ENCODE measurements around the gene PACS1. TPM values are rescaled to one million over a fixed set of nuclear protein-coding genes. Genes with fewer than 3 reads are reported as not detected.
"Not testable (repeated sequence)": the region's sequence is repeated elsewhere in the genome, so short reads cannot be mapped to it uniquely, and the experiment has no call there.

Gene PACS1
- total and polyA plus RNA-seq, 7 experiments from 2014 or later, result 48.0 to 314 (median 210) TPM

- H3K4me3 Mint-ChIP-seq, result peak overlapping the region in 9 of 10 donors; percentile 39 to 81 (median 68)
- peaks cover 74 to 100% (median 92%) of the 10 kb centered on the region in 7 donors for H3K4me1 Mint-ChIP-seq
- Histone ChIP-seq H3K36me3 (ENCODE audit: control insufficient read depth in 2 of 3, insufficient read depth in 3 of 3, low read length in 3 of 3) (peaks cover 0 to 8% (median 0%) of the 10 kb centered on the region in 3 experiments), H3K9me3 (ENCODE audit: control insufficient read depth in 2 of 3, low read length in 3 of 3) (no peaks in the 10 kb centered on the region), H3K4me3 (ENCODE audit: low read length) (no peak overlapping the region), H3K4me1 (ENCODE audit: control insufficient read depth in 2 of 2, insufficient read depth in 2 of 2, low read length in 2 of 2) (peaks cover 77 to 89% of the 10 kb centered on the region in 2 donors), H3K27me3 (ENCODE audit: control insufficient read depth in 2 of 2, insufficient read depth in 2 of 2, low read length in 2 of 2) (no peaks in the 10 kb centered on the region), H3K27ac (ENCODE audit: low read depth, low read length) (peak overlapping the region; percentile 55)
- DNase-seq (peak in 1 of 9 donors; percentile 23), ATAC-seq (no peak)
- CTCF ChIA-PET, result interaction anchor here (1.0 to 2.0 kb wide), 4 partner anchors 10 to 222 kb away, joined by 3 to 6 read pairs (median 3); partner anchors contain the start of gene CCDC85B
- H3K9me3 Mint-ChIP-seq, result peaks cover 0 to 4% (median 0%) of the 10 kb centered on the region in 11 donors
- no peaks in the 10 kb centered on the region for H3K27me3 Mint-ChIP-seq
- peak overlapping the region; percentile 25 to 95 (median 89) for H3K27ac Mint-ChIP-seq
- intact Hi-C loops (cut with micrococcal nuclease), result no loop called here
- peaks cover 0 to 15% (median 6%) of the 10 kb centered on the region in 5 donors for H3K36me3 Mint-ChIP-seq
- POLR2A ChIA-PET, result interaction anchor here (1.4 to 2.5 kb wide), 2 partner anchors 12 to 31 kb away, joined by 4 to 10 read pairs; no protein-coding TSS in a partner anchor
Measured at GRCh38 chr11:66112041-66112491, 42.0 kb downstream of the PACS1 start.

GRCh38 chr11:66112601-66113499, 42.8 kb downstream of the PACS1 start:
- H3K9me3 ChIP-seq (ENCODE audit: control insufficient read depth in 2 of 3, low read length in 3 of 3), result no peaks in the 10 kb centered on the region
- ATAC-seq (peak; percentile 22), DNase-seq (no peak)
- H3K36me3 ChIP-seq (ENCODE audit: control insufficient read depth in 2 of 3, insufficient read depth in 3 of 3, low read length in 3 of 3), result peaks cover 0 to 2% (median 0%) of the 10 kb centered on the region in 3 experiments
- Mint-ChIP-seq H3K36me3 (peaks cover 0 to 8% (median 0%) of the 10 kb centered on the region in 5 donors), H3K4me1 (peaks cover 74 to 100% (median 90%) of the 10 kb centered on the region in 7 donors), H3K4me3 (peak overlapping the region; percentile 59 to 81 (median 73)), H3K9me3 (no peaks in the 10 kb centered on the region), H3K27ac (peak overlapping the region; percentile 80 to 95 (median 90)), H3K27me3 (no peaks in the 10 kb centered on the region)
- ChIA-PET CTCF (interaction anchor here (1.0 to 4.4 kb wide), 3 partner anchors 32 to 222 kb away, joined by 3 to 28 read pairs (median 6); partner anchors contain the start of genes CCDC85B and PACS1), POLR2A (interaction anchor here (0.7 to 4.7 kb wide), 9 partner anchors 10 to 1194 kb away, joined by 3 to 34 read pairs (median 4); no protein-coding TSS in a partner anchor)
- H3K27ac ChIP-seq (ENCODE audit: low read depth, low read length), result peak overlapping the region; percentile 55
- peaks cover 74 to 89% of the 10 kb centered on the region in 2 donors for H3K4me1 ChIP-seq (ENCODE audit: control insufficient read depth in 2 of 2, insufficient read depth in 2 of 2, low read length in 2 of 2)
- no peak overlapping the region for H3K4me3 ChIP-seq (ENCODE audit: low read length)
- intact Hi-C loops (cut with micrococcal nuclease), result loop anchor here in 1 of 2 donors (1.0 kb wide), 1 partner anchor 9 kb away; no protein-coding TSS in a partner anchor
- H3K27me3 ChIP-seq (ENCODE audit: control insufficient read depth in 2 of 2, insufficient read depth in 2 of 2, low read length in 2 of 2), result no peaks in the 10 kb centered on the region

GRCh38 chr11:66114957-66115356, 44.9 kb downstream of the PACS1 start:
- H3K36me3 Mint-ChIP-seq; H3K36me3 ChIP-seq (ENCODE audit: control insufficient read depth in 2 of 3, insufficient read depth in 3 of 3, low read length in 3 of 3); H3K4me3 ChIP-seq (ENCODE audit: low read length); DNase-seq; ATAC-seq; H3K9me3 ChIP-seq (ENCODE audit: control insufficient read depth in 2 of 3, low read length in 3 of 3); H3K9me3 Mint-ChIP-seq; H3K27me3 ChIP-seq (ENCODE audit: control insufficient read depth in 2 of 2, insufficient read depth in 2 of 2, low read length in 2 of 2); H3K27me3 Mint-ChIP-seq: not testable (repeated sequence)
- Mint-ChIP-seq H3K4me1 (peaks cover 73 to 100% (median 89%) of the 10 kb centered on the region in 7 donors), H3K4me3 (peak overlapping the region; percentile 56 to 86 (median 80)), H3K27ac (peak overlapping the region; percentile 80 to 95 (median 87))
- Histone ChIP-seq H3K27ac (ENCODE audit: low read depth, low read length) (peak overlapping the region; percentile 59), H3K4me1 (ENCODE audit: control insufficient read depth in 2 of 2, insufficient read depth in 2 of 2, low read length in 2 of 2) (peaks cover 71 to 87% of the 10 kb centered on the region in 2 donors)
- ChIA-PET CTCF (interaction anchor here (0.6 to 4.4 kb wide), 10 partner anchors 8 to 1084 kb away, joined by 3 to 28 read pairs (median 4); partner anchors contain the start of gene PACS1), POLR2A (interaction anchor here (1.0 to 5.6 kb wide), 10 partner anchors 9 to 49 kb away, joined by 3 to 77 read pairs (median 8); partner anchors contain the start of gene PACS1)
- intact Hi-C loops (cut with micrococcal nuclease), result loop anchor here (1.0 to 2.0 kb wide), 5 partner anchors 11 to 47 kb away; no protein-coding TSS in a partner anchor

GRCh38 chr11:66115638-66116301, 45.7 kb downstream of the PACS1 start:
- CTCF ChIA-PET, result interaction anchor here (0.6 to 4.4 kb wide), 11 partner anchors 8 to 1085 kb away, joined by 3 to 28 read pairs (median 5); partner anchors contain the start of gene PACS1
- H3K36me3 Mint-ChIP-seq, result peaks cover 0 to 5% (median 3%) of the 10 kb centered on the region in 5 donors
- DNase-seq (peak in 7 of 9 donors; percentile 37 to 75 (median 64)), ATAC-seq (peak; percentile 76)
- H3K9me3 ChIP-seq (ENCODE audit: control insufficient read depth in 2 of 3, low read length in 3 of 3), result no peaks in the 10 kb centered on the region
- H3K27me3 ChIP-seq (ENCODE audit: control insufficient read depth in 2 of 2, insufficient read depth in 2 of 2, low read length in 2 of 2), result no peaks in the 10 kb centered on the region
- no peaks in the 10 kb centered on the region for H3K27me3 Mint-ChIP-seq
- peak overlapping the region; percentile 56 to 86 (median 80) for H3K4me3 Mint-ChIP-seq
- no peaks in the 10 kb centered on the region for H3K36me3 ChIP-seq (ENCODE audit: control insufficient read depth in 2 of 3, insufficient read depth in 3 of 3, low read length in 3 of 3)
- intact Hi-C loops (cut with micrococcal nuclease), result loop anchor here (1.0 to 2.0 kb wide), 5 partner anchors 11 to 47 kb away; no protein-coding TSS in a partner anchor
- H3K9me3 Mint-ChIP-seq, result no peaks in the 10 kb centered on the region
- peak overlapping the region; percentile 36 for H3K4me3 ChIP-seq (ENCODE audit: low read length)
- peak overlapping the region; percentile 80 to 95 (median 87) for H3K27ac Mint-ChIP-seq
- POLR2A ChIA-PET, result interaction anchor here (0.7 to 5.6 kb wide), 15 partner anchors 9 to 63 kb away, joined by 3 to 77 read pairs (median 5); partner anchors contain the start of genes PACS1 and SF3B2
- H3K4me1 ChIP-seq (ENCODE audit: control insufficient read depth in 2 of 2, insufficient read depth in 2 of 2, low read length in 2 of 2), result peaks cover 74 to 95% of the 10 kb centered on the region in 2 donors
- peak overlapping the region; percentile 59 for H3K27ac ChIP-seq (ENCODE audit: low read depth, low read length)
- peaks cover 76 to 100% (median 91%) of the 10 kb centered on the region in 7 donors for H3K4me1 Mint-ChIP-seq

GRCh38 chr11:66116576-66117361, 46.7 kb downstream of the PACS1 start:
- ChIA-PET POLR2A (interaction anchor here (0.6 to 5.6 kb wide), 13 partner anchors 8 to 464 kb away, joined by 3 to 77 read pairs (median 4); partner anchors contain the start of genes PACS1 and SF3B2), CTCF (interaction anchor here (0.8 to 4.4 kb wide), 10 partner anchors 9 to 94 kb away, joined by 3 to 28 read pairs (median 4); partner anchors contain the start of gene PACS1)
- peaks cover 76 to 100% (median 92%) of the 10 kb centered on the region in 7 donors for H3K4me1 Mint-ChIP-seq
- Histone ChIP-seq H3K9me3 (ENCODE audit: control insufficient read depth in 2 of 3, low read length in 3 of 3) (no peaks in the 10 kb centered on the region), H3K4me1 (ENCODE audit: control insufficient read depth in 2 of 2, insufficient read depth in 2 of 2, low read length in 2 of 2) (peaks cover 75 to 92% of the 10 kb centered on the region in 2 donors), H3K36me3 (ENCODE audit: control insufficient read depth in 2 of 3, insufficient read depth in 3 of 3, low read length in 3 of 3) (no peaks in the 10 kb centered on the region), H3K27ac (ENCODE audit: low read depth, low read length) (peak overlapping the region; percentile 59), H3K27me3 (ENCODE audit: control insufficient read depth in 2 of 2, insufficient read depth in 2 of 2, low read length in 2 of 2) (no peaks in the 10 kb centered on the region), H3K4me3 (ENCODE audit: low read length) (peak overlapping the region; percentile 36)
- peak overlapping the region; percentile 56 to 86 (median 80) for H3K4me3 Mint-ChIP-seq
- H3K27ac Mint-ChIP-seq, result peak overlapping the region; percentile 80 to 95 (median 87)
- intact Hi-C loops (cut with micrococcal nuclease), result no loop called here
- H3K9me3 Mint-ChIP-seq, result no peaks in the 10 kb centered on the region
- DNase-seq (no peak), ATAC-seq (no peak)
- H3K27me3 Mint-ChIP-seq, result no peaks in the 10 kb centered on the region
- peaks cover 0 to 8% (median 3%) of the 10 kb centered on the region in 5 donors for H3K36me3 Mint-ChIP-seq

Measured in naive thymus-derived CD4-positive, alpha-beta T cell (primary cell).